ENCODE measurements around the gene TOMM40. TPM values are rescaled to one million over a fixed set of nuclear protein-coding genes. Genes with fewer than 3 reads are reported as not detected.
A peak's percentile ranks its signal among the peaks of the same experiment; 100 is the strongest.

The TOMM40 gene
- total and polyA plus RNA-seq, 2 of the 13 experiments (the other 11 are each of a cell fraction or from before 2014, with no cell fraction given), result 72.0 to 110 TPM

DNA sequence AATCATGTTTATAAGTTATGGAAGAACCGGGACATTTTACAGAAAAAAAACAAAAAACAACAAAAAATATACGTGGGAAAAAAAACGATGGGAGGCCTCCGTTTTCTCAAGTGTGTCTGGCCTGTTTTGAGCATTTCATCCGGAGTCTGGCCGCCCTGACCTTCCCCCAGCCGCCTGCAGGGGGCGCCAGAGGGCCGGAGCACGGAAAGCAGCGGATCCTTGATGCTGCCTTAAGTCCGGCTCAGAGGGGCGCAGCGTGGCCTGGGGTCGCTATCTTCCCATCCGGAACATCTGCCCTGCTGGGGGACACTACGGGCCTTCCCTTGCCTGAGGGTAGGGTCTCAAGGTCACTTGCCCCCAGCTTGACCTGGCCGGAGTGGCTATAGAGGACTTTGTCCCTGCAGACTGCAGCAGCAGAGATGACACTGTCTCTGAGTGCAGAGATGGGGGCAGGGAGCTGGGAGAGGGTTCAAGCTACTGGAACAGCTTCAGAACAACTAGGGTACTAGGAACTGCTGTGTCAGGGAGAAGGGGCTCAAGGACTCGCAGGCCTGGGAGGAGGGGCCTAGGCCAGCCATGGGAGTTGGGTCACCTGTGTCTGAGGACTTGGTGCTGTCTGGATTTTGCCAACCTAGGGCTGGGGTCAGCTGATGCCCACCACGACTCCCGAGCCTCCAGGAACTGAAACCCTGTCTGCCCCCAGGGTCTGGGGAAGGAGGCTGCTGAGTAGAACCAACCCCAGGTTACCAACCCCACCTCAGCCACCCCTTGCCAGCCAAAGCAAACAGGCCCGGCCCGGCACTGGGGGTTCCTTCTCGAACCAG is 12.8 kb downstream of the TOMM40 start (continued):
- TF ChIP-seq, protein P1, sequence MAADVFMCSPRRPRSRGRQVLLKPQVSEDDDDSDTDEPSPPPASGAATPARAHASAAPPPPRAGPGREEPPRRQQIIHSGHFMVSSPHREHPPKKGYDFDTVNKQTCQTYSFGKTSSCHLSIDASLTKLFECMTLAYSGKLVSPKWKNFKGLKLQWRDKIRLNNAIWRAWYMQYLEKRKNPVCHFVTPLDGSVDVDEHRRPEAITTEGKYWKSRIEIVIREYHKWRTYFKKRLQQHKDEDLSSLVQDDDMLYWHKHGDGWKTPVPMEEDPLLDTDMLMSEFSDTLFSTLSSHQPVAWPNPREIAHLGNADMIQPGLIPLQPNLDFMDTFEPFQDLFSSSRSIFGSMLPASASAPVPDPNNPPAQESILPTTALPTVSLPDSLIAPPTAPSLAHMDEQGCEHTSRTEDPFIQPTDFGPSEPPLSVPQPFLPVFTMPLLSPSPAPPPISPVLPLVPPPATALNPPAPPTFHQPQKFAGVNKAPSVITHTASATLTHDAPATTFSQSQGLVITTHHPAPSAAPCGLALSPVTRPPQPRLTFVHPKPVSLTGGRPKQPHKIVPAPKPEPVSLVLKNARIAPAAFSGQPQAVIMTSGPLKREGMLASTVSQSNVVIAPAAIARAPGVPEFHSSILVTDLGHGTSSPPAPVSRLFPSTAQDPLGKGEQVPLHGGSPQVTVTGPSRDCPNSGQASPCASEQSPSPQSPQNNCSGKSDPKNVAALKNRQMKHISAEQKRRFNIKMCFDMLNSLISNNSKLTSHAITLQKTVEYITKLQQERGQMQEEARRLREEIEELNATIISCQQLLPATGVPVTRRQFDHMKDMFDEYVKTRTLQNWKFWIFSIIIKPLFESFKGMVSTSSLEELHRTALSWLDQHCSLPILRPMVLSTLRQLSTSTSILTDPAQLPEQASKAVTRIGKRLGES (CRISPR knock-in tag; IDR thresholded peaks at IDR 0.05; ENCODE audit: borderline replicate concordance), result no peak
- TF ChIP-seq ZNF883 (CRISPR knock-in tag; IDR thresholded peaks at IDR 0.05; ENCODE audit: not compliant biosample characterization) (no peak), ZFAT (CRISPR knock-in tag; conservative IDR thresholded peaks at IDR 0.05) (no peak), IRX3 (CRISPR knock-in tag; IDR thresholded peaks at IDR 0.05; ENCODE audit: borderline replicate concordance, low read depth) (peak; percentile 70; the same call in 1 of the 2 replicates), SOX6 (IDR thresholded peaks at IDR 0.05) (no peak), SOX6 (CRISPR knock-in tag; IDR thresholded peaks at IDR 0.05) (peak; percentile 65), SNAPC2 (CRISPR knock-in tag; IDR thresholded peaks at IDR 0.05) (peak; percentile 47; the same call in 1 of the 2 replicates), NFRKB (IDR thresholded peaks at IDR 0.05) (no peak), RELA (CRISPR knock-in tag; IDR thresholded peaks at IDR 0.05) (peak; percentile 57; the same call in 1 of the 2 replicates), ZNF530 (CRISPR knock-in tag; IDR thresholded peaks at IDR 0.05; ENCODE audit: low read depth) (no peak), ZNF879 (CRISPR knock-in tag; IDR thresholded peaks at IDR 0.05) (no peak), ZNF431 (CRISPR knock-in tag; IDR thresholded peaks at IDR 0.05; ENCODE audit: borderline replicate concordance, low read depth) (no peak), ZNF510 (CRISPR knock-in tag; IDR thresholded peaks at IDR 0.05; ENCODE audit: low read depth) (peak; percentile 71; the same call in 1 of the 2 replicates), ZKSCAN5 (CRISPR knock-in tag; IDR thresholded peaks at IDR 0.05) (no peak), RFX3 (CRISPR knock-in tag; IDR thresholded peaks at IDR 0.05) (no peak)
- TF ChIP-seq, protein P2, sequence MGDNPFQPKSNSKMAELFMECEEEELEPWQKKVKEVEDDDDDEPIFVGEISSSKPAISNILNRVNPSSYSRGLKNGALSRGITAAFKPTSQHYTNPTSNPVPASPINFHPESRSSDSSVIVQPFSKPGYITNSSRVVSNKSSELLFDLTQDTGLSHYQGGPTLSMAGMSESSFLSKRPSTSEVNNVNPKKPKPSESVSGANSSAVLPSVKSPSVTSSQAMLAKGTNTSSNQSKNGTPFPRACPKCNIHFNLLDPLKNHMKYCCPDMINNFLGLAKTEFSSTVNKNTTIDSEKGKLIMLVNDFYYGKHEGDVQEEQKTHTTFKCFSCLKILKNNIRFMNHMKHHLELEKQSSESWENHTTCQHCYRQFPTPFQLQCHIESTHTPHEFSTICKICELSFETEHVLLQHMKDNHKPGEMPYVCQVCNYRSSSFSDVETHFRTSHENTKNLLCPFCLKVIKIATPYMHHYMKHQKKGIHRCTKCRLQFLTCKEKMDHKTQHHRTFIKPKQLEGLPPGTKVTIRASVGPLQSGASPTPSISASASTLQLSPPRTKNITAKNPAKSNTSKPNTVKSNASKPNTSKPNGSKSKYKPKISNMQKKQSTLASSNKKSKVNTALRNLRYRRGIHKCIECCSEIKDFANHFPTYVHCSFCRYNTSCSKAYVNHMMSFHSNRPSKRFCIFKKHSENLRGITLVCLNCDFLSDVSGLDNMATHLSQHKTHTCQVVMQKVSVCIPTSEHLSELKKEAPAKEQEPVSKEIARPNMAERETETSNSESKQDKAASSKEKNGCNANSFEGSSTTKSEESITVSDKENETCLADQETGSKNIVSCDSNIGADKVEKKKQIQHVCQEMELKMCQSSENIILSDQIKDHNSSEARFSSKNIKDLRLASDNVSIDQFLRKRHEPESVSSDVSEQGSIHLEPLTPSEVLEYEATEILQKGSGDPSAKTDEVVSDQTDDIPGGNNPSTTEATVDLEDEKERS (CRISPR knock-in tag; IDR thresholded peaks at IDR 0.05), result no peak
- TF ChIP-seq, protein P3, sequence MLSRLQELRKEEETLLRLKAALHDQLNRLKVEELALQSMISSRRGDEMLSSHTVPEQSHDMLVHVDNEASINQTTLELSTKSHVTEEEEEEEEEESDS (CRISPR knock-in tag; IDR thresholded peaks at IDR 0.05; ENCODE audit: borderline replicate concordance), result peak; percentile 85; the same call in 1 of the 2 replicates
- TF ChIP-seq, protein P4, sequence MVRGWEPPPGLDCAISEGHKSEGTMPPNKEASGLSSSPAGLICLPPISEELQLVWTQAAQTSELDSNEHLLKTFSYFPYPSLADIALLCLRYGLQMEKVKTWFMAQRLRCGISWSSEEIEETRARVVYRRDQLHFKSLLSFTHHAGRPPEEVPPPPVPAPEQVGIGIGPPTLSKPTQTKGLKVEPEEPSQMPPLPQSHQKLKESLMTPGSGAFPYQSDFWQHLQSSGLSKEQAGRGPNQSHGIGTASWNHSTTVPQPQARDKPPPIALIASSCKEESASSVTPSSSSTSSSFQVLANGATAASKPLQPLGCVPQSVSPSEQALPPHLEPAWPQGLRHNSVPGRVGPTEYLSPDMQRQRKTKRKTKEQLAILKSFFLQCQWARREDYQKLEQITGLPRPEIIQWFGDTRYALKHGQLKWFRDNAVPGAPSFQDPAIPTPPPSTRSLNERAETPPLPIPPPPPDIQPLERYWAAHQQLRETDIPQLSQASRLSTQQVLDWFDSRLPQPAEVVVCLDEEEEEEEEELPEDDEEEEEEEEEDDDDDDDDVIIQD (CRISPR knock-in tag; IDR thresholded peaks at IDR 0.05; ENCODE audit: low read depth), result no peak
- TF ChIP-seq, protein P5, sequence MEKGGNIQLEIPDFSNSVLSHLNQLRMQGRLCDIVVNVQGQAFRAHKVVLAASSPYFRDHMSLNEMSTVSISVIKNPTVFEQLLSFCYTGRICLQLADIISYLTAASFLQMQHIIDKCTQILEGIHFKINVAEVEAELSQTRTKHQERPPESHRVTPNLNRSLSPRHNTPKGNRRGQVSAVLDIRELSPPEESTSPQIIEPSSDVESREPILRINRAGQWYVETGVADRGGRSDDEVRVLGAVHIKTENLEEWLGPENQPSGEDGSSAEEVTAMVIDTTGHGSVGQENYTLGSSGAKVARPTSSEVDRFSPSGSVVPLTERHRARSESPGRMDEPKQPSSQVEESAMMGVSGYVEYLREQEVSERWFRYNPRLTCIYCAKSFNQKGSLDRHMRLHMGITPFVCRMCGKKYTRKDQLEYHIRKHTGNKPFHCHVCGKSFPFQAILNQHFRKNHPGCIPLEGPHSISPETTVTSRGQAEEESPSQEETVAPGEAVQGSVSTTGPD (CRISPR knock-in tag; IDR thresholded peaks at IDR 0.05), result no peak

Data from HepG2 (cell line).